ENCODE measurements around the gene LCN9. TPM values are rescaled to one million over a fixed set of nuclear protein-coding genes. Genes with fewer than 3 reads are reported as not detected.

The LCN9 gene
- total and polyA plus RNA-seq, 2 donors from 2014 or later, result not detected

GRCh38 chr9:135659252-135659651 is 3.9 kb upstream of the LCN9 start:
- TF ChIP-seq, protein P1, sequence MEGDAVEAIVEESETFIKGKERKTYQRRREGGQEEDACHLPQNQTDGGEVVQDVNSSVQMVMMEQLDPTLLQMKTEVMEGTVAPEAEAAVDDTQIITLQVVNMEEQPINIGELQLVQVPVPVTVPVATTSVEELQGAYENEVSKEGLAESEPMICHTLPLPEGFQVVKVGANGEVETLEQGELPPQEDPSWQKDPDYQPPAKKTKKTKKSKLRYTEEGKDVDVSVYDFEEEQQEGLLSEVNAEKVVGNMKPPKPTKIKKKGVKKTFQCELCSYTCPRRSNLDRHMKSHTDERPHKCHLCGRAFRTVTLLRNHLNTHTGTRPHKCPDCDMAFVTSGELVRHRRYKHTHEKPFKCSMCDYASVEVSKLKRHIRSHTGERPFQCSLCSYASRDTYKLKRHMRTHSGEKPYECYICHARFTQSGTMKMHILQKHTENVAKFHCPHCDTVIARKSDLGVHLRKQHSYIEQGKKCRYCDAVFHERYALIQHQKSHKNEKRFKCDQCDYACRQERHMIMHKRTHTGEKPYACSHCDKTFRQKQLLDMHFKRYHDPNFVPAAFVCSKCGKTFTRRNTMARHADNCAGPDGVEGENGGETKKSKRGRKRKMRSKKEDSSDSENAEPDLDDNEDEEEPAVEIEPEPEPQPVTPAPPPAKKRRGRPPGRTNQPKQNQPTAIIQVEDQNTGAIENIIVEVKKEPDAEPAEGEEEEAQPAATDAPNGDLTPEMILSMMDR (IDR thresholded peaks at IDR 0.05; ENCODE audit: borderline replicate concordance, extremely low read depth, insufficient read depth), result no peak
- Histone ChIP-seq H3K36me3 (ENCODE audit: control insufficient read depth in 2 of 3, insufficient read depth in 3 of 3, low read length in 3 of 3) (no peaks in the 10 kb centered on the region), H3K9ac (ENCODE audit: low read length in 3 of 3) (no peak overlapping the region), H3K27ac (ENCODE audit: low read depth in 2 of 2, low read length in 2 of 2) (no peak overlapping the region), H3K9me3 (ENCODE audit: control insufficient read depth in 2 of 3, insufficient read depth in 1 of 3, low read length in 3 of 3) (no peaks in the 10 kb centered on the region), H3K27me3 (ENCODE audit: control insufficient read depth, insufficient read depth, low read length) (no peaks in the 10 kb centered on the region), H3K4me1 (ENCODE audit: control insufficient read depth in 2 of 3, insufficient read depth in 2 of 3, low read depth in 1 of 3, low read length in 3 of 3) (no peaks in the 10 kb centered on the region), H3K4me3 (ENCODE audit: low read length in 3 of 3) (no peak overlapping the region)
- intact Hi-C loops (cut with DNase I), result no loop called here
- DNase-seq, result no peak
- no peak for FAIRE-seq

GRCh38 chr9:135660407-135660806 is 2.7 kb upstream of the LCN9 start:
- FAIRE-seq, result no peak
- no peak for DNase-seq
- no peaks in the 10 kb centered on the region for H3K36me3 ChIP-seq (ENCODE audit: control insufficient read depth in 2 of 3, insufficient read depth in 3 of 3, low read length in 3 of 3)
- intact Hi-C loops (cut with DNase I), result no loop called here
- H3K9me3 ChIP-seq (ENCODE audit: control insufficient read depth in 2 of 3, insufficient read depth in 1 of 3, low read length in 3 of 3), result no peaks in the 10 kb centered on the region
- no peak overlapping the region for H3K27ac ChIP-seq (ENCODE audit: low read depth in 2 of 2, low read length in 2 of 2)
- TF ChIP-seq, protein P1 (IDR thresholded peaks at IDR 0.05; ENCODE audit: borderline replicate concordance, extremely low read depth, insufficient read depth), result no peak
- no peaks in the 10 kb centered on the region for H3K27me3 ChIP-seq (ENCODE audit: control insufficient read depth, insufficient read depth, low read length)
- H3K4me1 ChIP-seq (ENCODE audit: control insufficient read depth in 2 of 3, insufficient read depth in 2 of 3, low read depth in 1 of 3, low read length in 3 of 3), result no peaks in the 10 kb centered on the region
- no peak overlapping the region for H3K9ac ChIP-seq (ENCODE audit: low read length in 3 of 3)
- H3K4me3 ChIP-seq (ENCODE audit: low read length in 3 of 3), result no peak overlapping the region

- no peaks in the 10 kb centered on the region for H3K4me1 ChIP-seq (ENCODE audit: control insufficient read depth in 2 of 3, insufficient read depth in 2 of 3, low read depth in 1 of 3, low read length in 3 of 3)
- no peaks in the 10 kb centered on the region for H3K27me3 ChIP-seq (ENCODE audit: control insufficient read depth, insufficient read depth, low read length)
- DNase-seq (peak in 3 of 5 donors; percentile 28 to 67 (median 44)), FAIRE-seq (no peak)
- intact Hi-C loops (cut with DNase I), result no loop called here
- TF ChIP-seq, protein P1 (IDR thresholded peaks at IDR 0.05; ENCODE audit: borderline replicate concordance, extremely low read depth, insufficient read depth), result no peak
- H3K27ac ChIP-seq (ENCODE audit: low read depth in 2 of 2, low read length in 2 of 2), result no peak overlapping the region
- H3K9ac ChIP-seq (ENCODE audit: low read length in 3 of 3), result no peak overlapping the region
- no peaks in the 10 kb centered on the region for H3K9me3 ChIP-seq (ENCODE audit: control insufficient read depth in 2 of 3, insufficient read depth in 1 of 3, low read length in 3 of 3)
- no peaks in the 10 kb centered on the region for H3K36me3 ChIP-seq (ENCODE audit: control insufficient read depth in 2 of 3, insufficient read depth in 3 of 3, low read length in 3 of 3)
- no peak overlapping the region for H3K4me3 ChIP-seq (ENCODE audit: low read length in 3 of 3)
These were observed 1.1 kb upstream of the LCN9 start for GRCh38 chr9:135661816-135662560.

GRCh38 chr9:135663451-135663770 is 302 bp downstream of the LCN9 start:
- Histone ChIP-seq H3K36me3 (ENCODE audit: control insufficient read depth in 2 of 3, insufficient read depth in 3 of 3, low read length in 3 of 3) (no peaks in the 10 kb centered on the region), H3K9me3 (ENCODE audit: control insufficient read depth in 2 of 3, insufficient read depth in 1 of 3, low read length in 3 of 3) (no peaks in the 10 kb centered on the region), H3K4me3 (ENCODE audit: low read length in 3 of 3) (no peak overlapping the region), H3K27me3 (ENCODE audit: control insufficient read depth, insufficient read depth, low read length) (no peaks in the 10 kb centered on the region), H3K27ac (ENCODE audit: low read depth in 2 of 2, low read length in 2 of 2) (no peak overlapping the region), H3K9ac (ENCODE audit: low read length in 3 of 3) (no peak overlapping the region), H3K4me1 (ENCODE audit: control insufficient read depth in 2 of 3, insufficient read depth in 2 of 3, low read depth in 1 of 3, low read length in 3 of 3) (no peaks in the 10 kb centered on the region)
- FAIRE-seq (no peak), DNase-seq (peak in 1 of 5 donors; percentile 45)
- intact Hi-C loops (cut with DNase I), result no loop called here
- TF ChIP-seq, protein P1 (IDR thresholded peaks at IDR 0.05; ENCODE audit: borderline replicate concordance, extremely low read depth, insufficient read depth), result no peak
